Measurements from ENCODE around the gene ARHGAP12.

The ARHGAP12 gene

GRCh38 chr10:31884386-31884785, 44.2 kb downstream of the ARHGAP12 start:
- DNase-seq (ENCODE audit: low read depth in 3 of 3) = no peak

GRCh38 chr10:31883397-31883796, 45.2 kb downstream of the ARHGAP12 start:
- DNase-seq (ENCODE audit: low read depth in 3 of 3) = no peak

DNA sequence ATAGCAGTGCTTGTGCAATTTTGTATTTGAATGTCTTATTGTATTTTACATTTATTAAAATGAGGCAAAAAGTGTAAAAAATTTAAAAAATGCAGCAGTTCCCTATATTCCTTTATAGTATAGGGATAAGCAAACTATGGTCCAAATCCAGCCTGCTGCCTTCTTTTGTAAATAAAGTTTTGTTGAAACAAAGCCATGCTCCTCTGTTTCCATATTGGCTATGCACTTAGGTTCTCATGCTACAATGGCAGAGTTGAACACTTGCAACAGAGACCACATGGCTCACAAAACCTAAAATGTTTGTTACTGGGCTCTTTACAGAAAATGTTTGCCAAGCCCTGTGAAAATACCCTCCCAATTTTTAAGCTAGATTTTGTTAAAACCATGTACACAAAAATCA, 50.1 kb downstream of the ARHGAP12 start:
- DNase-seq (ENCODE audit: low read depth in 3 of 3) = no peak

DNA sequence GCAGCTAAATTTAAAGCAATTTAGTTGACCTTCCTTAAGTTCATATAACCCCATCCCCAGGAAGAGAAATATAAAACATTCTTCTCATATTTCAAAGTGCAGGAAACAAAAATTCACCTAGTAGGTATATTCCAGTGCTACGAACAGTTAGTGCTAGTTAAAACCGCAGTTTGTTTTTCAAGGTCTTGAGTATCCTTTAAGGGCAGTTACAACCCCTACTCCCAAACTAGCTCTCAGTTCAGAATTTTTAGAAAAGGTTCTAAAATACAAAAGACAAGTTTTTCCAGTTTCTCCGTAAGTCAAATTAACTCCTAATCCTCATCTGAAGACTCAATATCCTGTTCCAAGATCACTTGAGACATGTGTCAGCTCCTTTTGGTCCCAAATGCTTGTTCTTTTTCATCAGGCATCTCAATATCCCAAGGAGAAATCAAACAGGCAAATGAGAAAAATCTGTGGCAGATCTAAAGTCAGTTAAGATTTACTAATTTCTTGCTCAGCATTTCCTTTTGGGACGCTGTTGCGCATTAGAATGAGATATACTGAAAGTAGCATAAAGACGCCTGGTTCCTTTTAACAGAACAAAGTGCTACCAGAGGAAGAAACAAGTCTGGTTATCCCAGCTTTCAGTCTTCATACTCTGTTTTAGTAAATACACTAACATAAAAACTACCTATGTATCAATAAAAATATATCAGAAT, 51.8 kb downstream of the ARHGAP12 start:
- DNase-seq (ENCODE audit: low read depth in 3 of 3) = no peak

GRCh38 chr10:31875608-31876007, 53.0 kb downstream of the ARHGAP12 start:
- DNase-seq (ENCODE audit: low read depth in 3 of 3) = no peak

GRCh38 chr10:31873724-31874123, 54.9 kb downstream of the ARHGAP12 start:
- DNase-seq (ENCODE audit: low read depth in 3 of 3) = no peak

- no peak for DNase-seq (ENCODE audit: low read depth in 3 of 3)
Observed at GRCh38 chr10:31871266-31872065, 57.2 kb downstream of the ARHGAP12 start.

- no peak for DNase-seq (ENCODE audit: low read depth in 3 of 3)
Observed at GRCh38 chr10:31867646-31868045, 61.0 kb downstream of the ARHGAP12 start.

- no peak for DNase-seq (ENCODE audit: low read depth in 3 of 3)
Observed at GRCh38 chr10:31866118-31866670, 62.4 kb downstream of the ARHGAP12 start.

DNA sequence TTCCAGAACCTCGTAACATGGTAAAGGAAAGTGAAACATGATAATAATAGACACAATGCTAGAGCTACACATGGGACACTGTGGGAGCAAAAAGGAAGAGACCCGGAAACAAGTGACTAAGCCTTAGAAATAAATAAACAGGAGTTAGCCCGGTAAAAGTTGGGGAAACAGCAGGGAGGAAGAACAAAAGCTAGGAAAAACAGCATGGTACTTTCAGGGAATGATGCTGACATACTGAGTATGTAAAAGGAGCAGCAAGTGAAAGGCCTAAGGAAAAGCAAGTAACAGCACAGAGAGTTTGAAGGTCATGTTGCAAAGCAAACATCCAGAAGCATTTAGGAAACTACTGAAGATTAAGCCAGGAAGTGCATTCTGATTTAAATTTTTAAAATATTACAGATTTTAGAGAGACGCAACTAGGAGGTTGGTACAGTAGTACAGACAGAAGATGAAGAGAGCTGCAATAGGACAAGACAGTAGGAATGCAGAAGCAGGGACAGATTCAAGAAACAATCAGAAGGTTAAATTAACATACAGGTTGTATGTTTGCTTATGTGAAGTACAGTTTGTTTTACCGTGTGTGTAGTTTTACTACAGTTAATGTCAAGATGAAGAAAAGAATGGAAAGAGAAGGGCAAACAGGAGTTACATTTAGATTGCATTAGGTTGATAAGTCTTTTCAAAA, 63.7 kb downstream of the ARHGAP12 start:
- DNase-seq (ENCODE audit: low read depth in 3 of 3) = no peak

DNA sequence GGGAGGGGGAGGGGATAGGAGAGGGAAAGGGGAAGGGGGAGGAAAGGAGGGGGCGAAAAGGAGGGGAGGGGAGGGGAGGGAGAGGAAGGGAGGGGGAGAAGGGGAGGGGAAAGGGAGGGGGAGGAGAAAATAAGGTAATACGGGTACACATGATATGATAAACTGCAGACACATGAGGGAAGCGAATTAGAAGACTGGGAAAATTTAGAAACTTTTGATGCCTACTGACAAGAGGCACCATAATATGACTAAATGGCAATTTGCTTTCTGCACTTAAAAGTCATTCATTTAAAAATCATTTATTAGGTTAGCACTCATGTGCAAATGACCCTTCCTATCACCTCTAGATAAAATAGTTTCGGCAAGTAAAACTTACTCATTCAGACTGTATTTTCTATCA, 73.6 kb downstream of the ARHGAP12 start:
- DNase-seq (ENCODE audit: low read depth in 3 of 3) = no peak

DNA sequence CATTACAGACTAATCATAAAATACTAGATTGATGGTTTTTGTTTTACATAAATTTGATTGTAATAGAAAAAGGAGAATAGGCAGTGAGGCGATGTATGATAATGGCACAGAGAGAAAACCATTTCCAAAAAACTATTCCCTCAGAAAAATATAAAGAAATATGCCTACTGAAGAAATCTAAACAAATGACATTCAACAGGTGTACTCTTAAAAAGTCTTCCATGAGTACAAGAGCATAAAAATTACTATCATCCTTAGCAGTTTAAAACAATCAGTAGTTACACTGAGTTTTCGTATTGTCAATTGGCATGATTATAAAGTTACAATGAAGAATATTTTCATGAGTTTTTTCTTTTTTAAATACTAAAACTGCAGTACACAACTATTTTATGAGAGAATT, 75.0 kb downstream of the ARHGAP12 start:
- no peak for DNase-seq (ENCODE audit: low read depth in 3 of 3)

DNA sequence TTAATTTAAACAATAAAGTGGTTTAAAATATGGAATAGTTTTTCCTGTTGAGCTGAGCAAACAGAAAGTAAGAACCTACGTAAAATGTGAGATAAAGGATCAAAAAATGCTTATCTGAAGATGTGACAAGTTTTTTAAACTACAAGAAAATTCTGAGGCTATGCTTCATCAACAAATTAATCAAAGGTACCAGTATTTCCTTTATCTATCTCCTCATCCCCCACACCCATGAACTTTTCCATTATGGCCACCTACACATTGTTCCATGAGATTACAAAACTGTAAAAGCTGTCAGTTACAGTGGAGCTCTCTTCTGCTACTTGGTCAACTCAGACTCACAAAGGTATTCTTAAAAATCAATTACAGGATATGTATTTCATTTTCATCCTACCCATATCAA, 77.4 kb downstream of the ARHGAP12 start:
- no peak for DNase-seq (ENCODE audit: low read depth in 3 of 3)

- DNase-seq (ENCODE audit: low read depth in 3 of 3) = no peak
Observed at GRCh38 chr10:31847515-31847914, 81.1 kb downstream of the ARHGAP12 start.

- DNase-seq (ENCODE audit: low read depth in 3 of 3) = no peak
Observed at GRCh38 chr10:31838709-31839108, 89.9 kb downstream of the ARHGAP12 start.

GRCh38 chr10:31838065-31838464, 90.6 kb downstream of the ARHGAP12 start:
- no peak for DNase-seq (ENCODE audit: low read depth in 3 of 3)

- no peak for DNase-seq (ENCODE audit: low read depth in 3 of 3)
Observed at GRCh38 chr10:31836569-31837406, 91.8 kb downstream of the ARHGAP12 start.

DNA sequence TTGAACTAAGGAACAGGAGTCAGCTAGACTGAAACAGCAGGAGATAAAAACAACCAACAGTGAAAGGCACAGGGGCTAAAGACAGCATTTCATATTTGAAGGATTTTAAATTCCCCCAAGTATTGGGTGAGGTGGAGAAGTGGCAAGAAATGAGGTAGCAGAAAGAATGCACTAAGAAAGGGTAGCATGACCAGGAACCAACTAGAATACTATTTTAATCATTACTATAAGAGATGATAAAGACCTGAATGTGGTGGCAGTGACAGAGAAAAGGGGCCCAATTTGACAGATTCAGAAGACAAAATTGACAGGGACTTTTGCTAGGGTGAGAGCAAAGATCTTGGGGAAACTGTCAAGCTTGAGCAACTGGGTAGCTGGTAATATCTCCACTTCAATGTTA, 94.9 kb downstream of the ARHGAP12 start:
- no peak for DNase-seq (ENCODE audit: low read depth in 3 of 3)

DNA sequence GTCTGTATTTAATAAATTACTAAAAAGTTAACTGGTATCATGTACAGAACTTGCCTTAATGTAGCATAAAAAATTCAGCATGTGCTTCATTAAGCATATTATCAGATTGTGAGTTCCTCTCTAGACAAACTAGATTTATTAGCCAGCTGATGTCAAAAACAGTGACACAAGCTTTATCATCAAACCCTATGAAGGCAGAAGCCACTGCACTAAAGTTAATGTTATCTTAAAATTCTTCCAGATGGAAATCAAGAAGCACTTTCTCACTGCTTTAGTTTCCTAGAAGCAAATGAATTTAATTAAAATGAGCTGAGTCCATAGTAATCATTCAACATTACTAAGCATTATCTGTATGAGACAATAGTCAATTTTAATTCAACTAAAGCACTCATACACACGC, 96.4 kb downstream of the ARHGAP12 start:
- no peak for DNase-seq (ENCODE audit: low read depth in 3 of 3)

DNA sequence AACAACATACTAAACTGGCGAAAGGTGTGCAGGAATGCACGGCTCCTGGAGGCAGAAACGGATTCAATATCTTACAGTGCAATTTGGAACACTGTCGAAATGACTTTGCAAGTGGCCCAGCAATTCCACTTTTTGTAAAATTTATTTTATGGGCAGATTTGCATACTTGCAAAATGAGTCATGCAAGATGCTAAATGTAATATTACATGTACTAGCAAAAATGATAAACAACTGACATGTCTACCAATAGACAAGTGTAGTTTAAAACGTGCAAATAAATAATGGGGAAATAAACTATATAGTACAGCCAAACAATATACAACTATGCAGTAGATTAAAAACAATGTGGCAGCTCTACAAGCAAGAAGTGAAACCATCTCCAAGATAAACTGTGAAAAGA, 97.7 kb downstream of the ARHGAP12 start:
- DNase-seq (ENCODE audit: low read depth in 3 of 3) = no peak

DNA sequence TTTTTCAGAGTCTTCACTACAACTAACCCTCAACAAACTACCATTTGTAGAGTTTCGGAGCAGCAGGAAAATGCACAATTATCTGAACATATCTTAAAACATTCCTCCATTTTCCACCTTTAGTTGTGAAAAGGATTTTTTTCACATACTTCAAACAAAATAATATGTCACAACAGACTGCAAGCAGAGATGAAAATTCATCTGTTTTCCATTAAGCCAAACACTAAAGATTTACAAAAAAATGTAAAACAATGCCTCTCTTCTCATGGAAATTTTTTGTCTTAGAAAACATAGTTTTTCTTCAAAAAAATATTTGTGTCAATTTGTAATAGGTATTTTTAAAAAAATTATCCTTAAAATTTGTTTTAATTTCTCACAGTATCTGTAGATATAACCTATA, 98.9 kb downstream of the ARHGAP12 start:
- no peak for DNase-seq (ENCODE audit: low read depth in 3 of 3)

DNA sequence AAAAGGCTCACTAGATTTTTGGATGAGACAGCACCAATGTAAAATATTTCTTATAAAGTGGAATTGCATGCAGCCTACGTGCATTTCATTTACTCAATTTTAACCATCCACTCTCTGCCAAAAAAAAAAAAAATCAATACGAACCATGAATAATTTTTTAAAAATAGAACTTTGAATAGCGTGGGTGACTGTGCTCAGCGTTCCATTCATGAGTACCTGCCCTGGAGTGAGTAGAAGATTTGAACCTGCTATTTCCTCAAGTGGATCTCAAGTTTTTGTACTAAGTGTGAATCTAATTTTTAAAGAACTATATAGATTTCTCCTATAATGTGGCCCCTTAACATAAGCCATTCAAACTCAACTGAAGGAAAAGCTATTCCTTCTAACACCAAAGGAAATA, 105.3 kb downstream of the ARHGAP12 start:
- DNase-seq (ENCODE audit: low read depth in 3 of 3) = no peak
